Gastrocnemius medialis (tissue), 4 donors: ENCODE results near the gene SLC35E2B. TPM values are rescaled to one million over a fixed set of nuclear protein-coding genes. Genes with fewer than 3 reads are reported as not detected.

Source experiments
- ATAC-seq, 2 donors: fragments of 150-250 bp; one replicate each; pipeline ENCODE4 v1.9.1; 2016
- DNase-seq, 2 donors: peaks; one replicate each; pipeline ENCODE4 v3.0.0-alpha.2; 2019
- H3K27ac ChIP-seq, 4 donors: fragments of 200-600 bp; sonication (generic); 1 replicate in 1 of 4; 2 replicates in 3 of 4; pipeline ENCODE4 v1.5.1; 2016 to 2018; ENCODE audit warnings: mild to moderate bottlenecking in 2 of 4, moderate library complexity in 1 of 4
- H3K27me3 ChIP-seq, 3 donors: fragments of 200-600 bp; sonication (generic) in 2 of 3; 1 replicate in 1 of 3; 2 replicates in 2 of 3; pipeline versions ENCODE4 v1.5.1 to v1.6.0; 2016 to 2019; ENCODE audit warnings: mild to moderate bottlenecking in 1 of 3, moderate library complexity in 1 of 3
- H3K36me3 ChIP-seq, 2 donors: fragments of 200-600 bp; sonication (generic) in 1 of 2; one replicate each; pipeline ENCODE4 v1.5.1; 2017 to 2018
- H3K4me1 ChIP-seq, 2 donors: fragments of 200-600 bp; sonication (generic) in 1 of 2; one replicate each; pipeline ENCODE4 v1.5.1; 2016 to 2017; ENCODE audit warnings: mild to moderate bottlenecking in 2 of 2
- H3K4me3 ChIP-seq, 4 donors: fragments of 200-600 bp; sonication (generic) in 3 of 4; 1 replicate in 1 of 4; 2 replicates in 3 of 4; pipeline ENCODE4 v1.5.1; 2016 to 2019; ENCODE audit warnings: mild to moderate bottlenecking in 2 of 4
- H3K9me3 ChIP-seq, 3 donors: fragments of 200-600 bp; sonication (generic) in 2 of 3; 1 replicate in 1 of 3; 2 replicates in 2 of 3; pipeline ENCODE4 v1.5.1; 2016 to 2019
- POLR2A ChIP-seq, 2 donors: fragments of 450-650 bp; IDR thresholded peaks; one replicate each; pipeline ENCODE4 v1.6.1; 2017; ENCODE audit warnings: antibody characterized with exemption in 2 of 2, mild to moderate bottlenecking in 2 of 2, moderate library complexity in 2 of 2
- in situ Hi-C, 4 donors: fragments of 200-750 bp; cut with MboI; loops; one replicate each; pipeline versions ENCODE4 v1.15.0 to v1.8.0; 2017; ENCODE audit warnings: low sequenced_read_pairs in 4 of 4
- intact Hi-C: fragments of 100-400 bp; cut with DNase I; formaldehyde crosslinking; loops from one replicate; pipeline ENCODE4 v1.15.1; 2023; ENCODE audit warnings: low total_unique reads
- total RNA-seq, 4 donors: library from RNA; depleted of rRNA; stranded (reverse); fragments of >200 nt; gene quantifications; one replicate each; pipeline versions ENCODE4 v1.1.0 to v1.2.3, GENCODE V29; 2016
- TF ChIP-seq, protein P1 (sequence below), 5 experiments: fragments of 450-650 bp in 3 of 5; fragments of 200-600 bp in 2 of 5; sonication (generic) in 2 of 5; IDR thresholded peaks in 4 of 5; conservative IDR thresholded peaks in 1 of 5; 1 replicate in 4 of 5; 2 replicates in 1 of 5; pipeline ENCODE4 v1.5.1; 2016 to 2019; ENCODE audit warnings: antibody characterized with exemption in 5 of 5, mild to moderate bottlenecking in 3 of 5, moderate library complexity in 3 of 5

SLC35E2B gene
- total RNA-seq, 4 donors from 2014 or later, result 13.5 to 21.8 (median 15.2) TPM

DNA sequence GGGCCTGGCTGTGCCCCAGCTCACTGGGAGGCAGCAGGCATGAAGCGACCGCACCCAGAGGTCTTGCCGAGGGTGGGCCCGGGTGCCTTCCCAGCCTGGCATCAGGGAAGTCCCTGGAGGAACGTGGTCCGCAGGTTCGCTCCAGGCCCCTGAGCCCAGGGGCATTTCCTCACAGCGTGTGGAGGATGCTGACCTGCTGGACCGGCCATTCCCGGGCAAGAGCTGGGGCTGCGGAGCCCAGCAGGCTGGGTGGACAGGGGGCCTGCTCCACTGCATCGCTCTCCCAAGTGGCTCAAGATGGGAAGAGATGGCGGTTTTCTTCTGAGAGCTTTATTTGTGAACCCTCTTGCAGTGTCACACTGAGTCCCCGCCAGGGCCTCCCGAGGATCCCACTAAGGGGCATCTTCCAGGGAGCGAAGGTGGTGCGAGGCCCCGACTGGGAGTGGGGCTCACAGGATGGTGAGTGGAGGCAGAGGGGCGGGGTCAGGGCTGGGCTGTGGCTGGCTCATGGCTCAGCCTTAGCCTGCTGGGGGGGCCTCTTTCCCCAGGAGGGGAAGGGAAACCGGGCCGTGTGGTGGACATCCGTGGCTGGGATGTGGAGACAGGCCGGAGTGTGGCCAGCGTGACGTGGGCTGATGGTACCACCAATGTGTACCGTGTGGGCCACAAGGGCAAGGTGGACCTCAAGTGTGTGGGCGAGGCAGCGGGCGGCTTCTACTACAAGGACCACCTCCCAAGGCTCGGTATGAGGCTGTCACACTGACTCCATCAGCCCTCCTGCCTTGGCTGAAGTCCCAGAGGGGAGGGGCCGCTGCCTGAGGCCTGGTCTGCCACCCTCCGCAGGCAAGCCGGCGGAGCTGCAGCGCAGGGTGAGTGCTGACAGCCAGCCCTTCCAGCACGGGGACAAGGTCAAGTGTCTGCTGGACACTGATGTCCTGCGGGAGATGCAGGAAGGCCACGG is 67.9 kb downstream of the SLC35E2B start:
- ATAC-seq, result no peak

DNA sequence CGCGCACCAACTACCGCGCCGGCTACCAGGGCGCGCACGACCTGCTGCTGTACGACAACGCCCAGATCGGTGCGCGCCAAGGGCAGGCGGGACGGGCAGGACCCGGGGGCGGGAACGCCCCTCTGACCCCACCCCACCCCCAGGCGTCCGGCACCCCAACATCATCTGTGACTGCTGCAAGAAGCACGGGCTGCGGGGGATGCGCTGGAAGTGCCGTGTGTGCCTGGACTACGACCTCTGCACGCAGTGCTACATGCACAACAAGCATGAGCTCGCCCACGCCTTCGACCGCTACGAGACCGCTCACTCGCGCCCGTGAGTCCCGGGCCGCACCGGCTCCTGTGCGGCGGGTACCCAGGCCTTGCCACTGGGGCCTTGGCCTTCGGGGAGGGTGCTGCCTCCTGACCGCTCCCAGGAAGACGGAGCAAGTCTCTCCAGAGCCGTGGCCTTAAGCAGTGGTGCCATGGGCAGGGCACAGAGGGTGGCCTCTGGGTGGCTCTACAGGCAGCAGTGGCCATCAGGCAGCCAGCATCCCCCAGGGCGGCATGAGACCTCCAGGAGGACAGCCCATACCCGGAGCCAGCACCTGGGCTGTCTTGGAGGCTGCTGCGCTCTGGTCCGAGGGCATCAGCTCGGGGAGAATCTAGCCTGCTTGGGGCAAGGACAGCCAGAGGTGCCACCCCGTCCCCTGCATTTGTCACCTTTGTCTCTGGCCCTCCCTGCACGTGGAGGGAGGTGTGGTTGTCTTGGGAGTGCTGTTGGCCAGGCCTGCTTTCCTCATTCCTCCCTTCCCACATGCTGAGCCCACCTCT is 68.8 kb downstream of the SLC35E2B start:
- no peaks in the 10 kb centered on the region for H3K27me3 ChIP-seq
- DNase-seq (no peak), ATAC-seq (no peak)
- H3K4me1 ChIP-seq, result peaks cover 41 to 49% of the 10 kb centered on the region in 2 donors
- H3K27ac ChIP-seq, result peak overlapping the region in 1 of 4 donors; percentile 99
- H3K36me3 ChIP-seq, result peaks cover 0 to 18% of the 10 kb centered on the region in 2 donors
- H3K4me3 ChIP-seq, result no peak overlapping the region
- in situ Hi-C loops, result no loop called here
- intact Hi-C loops, result no loop called here
- TF ChIP-seq, protein P1, sequence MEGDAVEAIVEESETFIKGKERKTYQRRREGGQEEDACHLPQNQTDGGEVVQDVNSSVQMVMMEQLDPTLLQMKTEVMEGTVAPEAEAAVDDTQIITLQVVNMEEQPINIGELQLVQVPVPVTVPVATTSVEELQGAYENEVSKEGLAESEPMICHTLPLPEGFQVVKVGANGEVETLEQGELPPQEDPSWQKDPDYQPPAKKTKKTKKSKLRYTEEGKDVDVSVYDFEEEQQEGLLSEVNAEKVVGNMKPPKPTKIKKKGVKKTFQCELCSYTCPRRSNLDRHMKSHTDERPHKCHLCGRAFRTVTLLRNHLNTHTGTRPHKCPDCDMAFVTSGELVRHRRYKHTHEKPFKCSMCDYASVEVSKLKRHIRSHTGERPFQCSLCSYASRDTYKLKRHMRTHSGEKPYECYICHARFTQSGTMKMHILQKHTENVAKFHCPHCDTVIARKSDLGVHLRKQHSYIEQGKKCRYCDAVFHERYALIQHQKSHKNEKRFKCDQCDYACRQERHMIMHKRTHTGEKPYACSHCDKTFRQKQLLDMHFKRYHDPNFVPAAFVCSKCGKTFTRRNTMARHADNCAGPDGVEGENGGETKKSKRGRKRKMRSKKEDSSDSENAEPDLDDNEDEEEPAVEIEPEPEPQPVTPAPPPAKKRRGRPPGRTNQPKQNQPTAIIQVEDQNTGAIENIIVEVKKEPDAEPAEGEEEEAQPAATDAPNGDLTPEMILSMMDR (IDR thresholded peaks at IDR 0.05 in 4 of 5, conservative IDR thresholded peaks at IDR 0.05 in 1 of 5), result no peak
- no peak for TF ChIP-seq POLR2A (IDR thresholded peaks at IDR 0.05)
- no peaks in the 10 kb centered on the region for H3K9me3 ChIP-seq

More for the DNA sequence above, 67.9 kb downstream of the SLC35E2B start:
- no peak overlapping the region for H3K4me3 ChIP-seq
- in situ Hi-C loops, result no loop called here
- H3K27me3 ChIP-seq, result no peaks in the 10 kb centered on the region
- peak overlapping the region in 1 of 4 donors; percentile 25 for H3K27ac ChIP-seq
- no peak for DNase-seq
- TF ChIP-seq, protein P1 (IDR thresholded peaks at IDR 0.05 in 4 of 5, conservative IDR thresholded peaks at IDR 0.05 in 1 of 5), result no peak
- no peak for TF ChIP-seq POLR2A (IDR thresholded peaks at IDR 0.05)
- H3K9me3 ChIP-seq, result no peaks in the 10 kb centered on the region
- H3K36me3 ChIP-seq, result peaks cover 0 to 18% of the 10 kb centered on the region in 2 donors
- intact Hi-C loops, result no loop called here
- H3K4me1 ChIP-seq, result peaks cover 35 to 42% of the 10 kb centered on the region in 2 donors

DNA sequence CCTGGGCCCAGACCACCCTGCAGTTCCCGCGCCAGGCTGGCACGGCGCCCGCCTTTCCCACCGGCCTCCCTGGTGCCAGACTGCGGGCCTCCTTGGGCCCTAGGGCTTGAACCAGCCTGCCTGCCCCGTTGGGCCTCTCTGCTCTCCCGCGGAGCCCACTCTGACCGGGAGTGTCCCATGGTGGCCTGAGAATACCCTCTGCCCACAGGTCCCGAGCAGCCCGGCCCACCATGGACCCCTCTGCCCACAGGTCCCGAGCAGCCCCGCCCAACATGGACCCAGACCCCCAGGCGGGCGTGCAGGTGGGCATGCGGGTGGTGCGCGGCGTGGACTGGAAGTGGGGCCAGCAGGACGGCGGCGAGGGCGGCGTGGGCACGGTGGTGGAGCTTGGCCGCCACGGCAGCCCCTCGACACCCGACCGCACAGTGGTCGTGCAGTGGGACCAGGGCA is 69.4 kb downstream of the SLC35E2B start:
- H3K27ac ChIP-seq, result peak overlapping the region; percentile 88 to 99 (median 91)
- DNase-seq (no peak), ATAC-seq (no peak)
- intact Hi-C loops (no loop called here), in situ Hi-C loops (no loop called here)
- no peak overlapping the region for H3K4me3 ChIP-seq
- H3K4me1 ChIP-seq, result peaks cover 41 to 49% of the 10 kb centered on the region in 2 donors
- no peaks in the 10 kb centered on the region for H3K9me3 ChIP-seq
- TF ChIP-seq POLR2A (IDR thresholded peaks at IDR 0.05), result no peak
- TF ChIP-seq, protein P1 (IDR thresholded peaks at IDR 0.05 in 4 of 5, conservative IDR thresholded peaks at IDR 0.05 in 1 of 5), result no peak
- peaks cover 0 to 13% of the 10 kb centered on the region in 2 donors for H3K36me3 ChIP-seq
- H3K27me3 ChIP-seq, result no peaks in the 10 kb centered on the region

DNA sequence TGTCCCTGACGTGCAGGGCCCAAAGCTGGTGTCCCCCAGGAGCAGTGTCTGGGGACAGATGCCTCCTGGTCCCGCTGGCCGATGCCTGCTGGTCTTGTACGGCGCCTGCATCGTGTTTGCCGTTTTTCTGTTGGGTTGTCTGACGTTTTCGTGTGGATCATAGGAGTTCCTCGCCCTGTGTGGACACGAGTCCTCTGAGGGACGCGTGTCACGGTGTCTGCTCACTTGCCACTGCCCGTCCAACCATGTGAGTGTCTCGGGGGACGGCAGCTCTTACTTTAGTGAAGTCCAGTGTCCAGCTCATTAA is 69.9 kb downstream of the SLC35E2B start:
- intact Hi-C loops, result no loop called here
- DNase-seq (no peak), ATAC-seq (no peak)
- Histone ChIP-seq H3K4me3 (no peak overlapping the region), H3K9me3 (no peaks in the 10 kb centered on the region), H3K36me3 (peaks cover 0 to 8% of the 10 kb centered on the region in 2 donors), H3K27ac (peak overlapping the region; percentile 88 to 99 (median 91)), H3K4me1 (peaks cover 42 to 49% of the 10 kb centered on the region in 2 donors), H3K27me3 (no peaks in the 10 kb centered on the region)
- in situ Hi-C loops, result no loop called here
- TF ChIP-seq POLR2A (IDR thresholded peaks at IDR 0.05), result no peak
- TF ChIP-seq, protein P1 (IDR thresholded peaks at IDR 0.05 in 4 of 5, conservative IDR thresholded peaks at IDR 0.05 in 1 of 5), result no peak
